HepG2 (cell line): ENCODE results near the gene RRP12. TPM values are rescaled to one million over a fixed set of nuclear protein-coding genes. Genes with fewer than 3 reads are reported as not detected.

Experiments
- CEBPZ ChIP-seq: IDR thresholded peaks from 2 replicates; pipeline ENCODE4 v1.6.1; 2012; ENCODE audit warnings: low read length, improper control_type of control experiment
- CENPX ChIP-seq: sonication (generic); formaldehyde crosslinking; IDR thresholded peaks from 2 replicates; pipeline ENCODE4 v1.9.0; 2021; ENCODE audit warnings: mild to moderate bottlenecking, missing genetic modification reagents, moderate library complexity
- FOXO1 ChIP-seq: sonication (generic); formaldehyde crosslinking; IDR thresholded peaks from 2 replicates; pipeline ENCODE4 v1.4.0; 2020; ENCODE audit warnings: missing genetic modification reagents
- HIVEP1 ChIP-seq: sonication (generic); formaldehyde crosslinking; IDR thresholded peaks from 2 replicates; pipeline ENCODE4 v1.4.0; 2020; ENCODE audit warnings: mild to moderate bottlenecking, missing genetic modification reagents
- HMGXB3 ChIP-seq: sonication (generic); formaldehyde crosslinking; IDR thresholded peaks from 2 replicates; pipeline ENCODE4 v1.4.0; 2020; ENCODE audit warnings: missing genetic modification reagents, borderline replicate concordance
- KDM3A ChIP-seq: IDR thresholded peaks from 2 replicates; pipeline ENCODE4 v1.6.1; 2018; ENCODE audit warnings: low read depth, missing compliant biosample characterization
- NPAS2 ChIP-seq: sonication (generic); formaldehyde crosslinking; IDR thresholded peaks from 2 replicates; pipeline ENCODE4 v1.8.0; 2022; ENCODE audit warnings: mild to moderate bottlenecking, missing genetic modification reagents, borderline replicate concordance
- RAD51 ChIP-seq: fragments of 450-650 bp; IDR thresholded peaks from 2 replicates; pipeline ENCODE4 v1.6.1; 2016; ENCODE audit warnings: borderline replicate concordance
- SMAD3 ChIP-seq: sonication (generic); formaldehyde crosslinking; IDR thresholded peaks from 2 replicates; pipeline ENCODE4 v1.4.0; 2020; ENCODE audit warnings: missing genetic modification reagents
- SOX6 ChIP-seq, 2 experiments: fragments of 450-650 bp in 1 of 2; sonication (generic) in 1 of 2; formaldehyde crosslinking in 1 of 2; IDR thresholded peaks; 2 replicates each; pipeline versions ENCODE4 v1.4.0 to v1.6.1; 2017 to 2020; ENCODE audit warnings: antibody characterized with exemption in 1 of 2, mild to moderate bottlenecking in 1 of 2, missing genetic modification reagents in 1 of 2
- TBX3 ChIP-seq: fragments of 450-650 bp; IDR thresholded peaks from 2 replicates; pipeline ENCODE4 v1.6.1; 2017; ENCODE audit warnings: antibody characterized with exemption, mild to moderate bottlenecking, inconsistent platforms, borderline replicate concordance
- ZNF234 ChIP-seq: sonication (generic); formaldehyde crosslinking; conservative IDR thresholded peaks from 2 replicates; pipeline ENCODE4 v1.5.1; 2020; ENCODE audit warnings: mild to moderate bottlenecking, missing genetic modification reagents
- ZNF329 ChIP-seq: sonication (generic); formaldehyde crosslinking; IDR thresholded peaks from 2 replicates; pipeline ENCODE4 v1.9.0; 2021; ENCODE audit warnings: low read depth, mild to moderate bottlenecking, missing genetic modification reagents
- ZNF530 ChIP-seq: sonication (generic); formaldehyde crosslinking; IDR thresholded peaks from 2 replicates; pipeline ENCODE4 v1.5.0; 2020; ENCODE audit warnings: low read depth, mild to moderate bottlenecking, missing genetic modification reagents
- ZNF543 ChIP-seq: sonication (generic); formaldehyde crosslinking; IDR thresholded peaks from 2 replicates; pipeline ENCODE4 v1.4.0; 2020; ENCODE audit warnings: mild to moderate bottlenecking, missing genetic modification reagents
- ZNF550 ChIP-seq: sonication (generic); formaldehyde crosslinking; IDR thresholded peaks from 2 replicates; pipeline ENCODE4 v1.4.0; 2020; ENCODE audit warnings: mild to moderate bottlenecking, missing genetic modification reagents, borderline replicate concordance
- ZNF598 ChIP-seq: sonication (generic); formaldehyde crosslinking; IDR thresholded peaks from 2 replicates; pipeline ENCODE4 v1.5.1; 2020; ENCODE audit warnings: mild to moderate bottlenecking, missing genetic modification reagents, borderline replicate concordance
- ZNF7 ChIP-seq: IDR thresholded peaks from 2 replicates; pipeline ENCODE4 v1.6.1; 2016; ENCODE audit warnings: missing biosample characterization, missing genetic modification reagents
- ZNF770 ChIP-seq: sonication (generic); formaldehyde crosslinking; IDR thresholded peaks from 2 replicates; pipeline ENCODE4 v1.5.0; 2020; ENCODE audit warnings: mild to moderate bottlenecking, missing genetic modification reagents
- ZNF83 ChIP-seq: sonication (generic); formaldehyde crosslinking; IDR thresholded peaks from 2 replicates; pipeline ENCODE4 v1.4.0; 2020; ENCODE audit warnings: missing genetic modification reagents, mild to moderate bottlenecking, borderline replicate concordance
- polyA plus RNA-seq, 8 experiments: library from polyadenylated mRNA; depleted of rRNA in 3 of 8; stranded (reverse) in 7 of 8; unstranded in 1 of 8; fragments of >200 nt; fragmentation: Illumina TruSeq in 4 of 8; extraction: Trizol in 4 of 8; gene quantifications; 2 replicates each; pipeline versions ENCODE4 v1.2.1 to v1.2.3, GENCODE V29; 2011 to 2016; ENCODE audit warnings: low read depth in 4 of 8, missing spikeins in 1 of 8, mixed read lengths in 1 of 8; ENCODE audit not compliant: insufficient read depth in 1 of 8
- total RNA-seq, 5 experiments: library from RNA; depleted of rRNA; stranded (reverse); fragments of >200 nt; fragmentation: Illumina TruSeq; extraction: Trizol; gene quantifications; 2 replicates each; pipeline ENCODE4 v1.2.3, GENCODE V29; 2016; ENCODE audit warnings: low read depth in 1 of 5

Gene RRP12
- total and polyA plus RNA-seq, 2 of the 13 experiments (the other 11 are each of a cell fraction or from before 2014, with no cell fraction given) = 13.2 to 39.4 TPM

GRCh38 chr10:97425964-97426775, 25.0 kb upstream of the RRP12 start, which contains the start of gene PGAM1 (continued):
- TF ChIP-seq ZNF770 (CRISPR knock-in tag) (no peak), HMGXB3 (peak; percentile 73; the same call in 1 of the 2 replicates), RAD51 (no peak), NPAS2 (no peak), CEBPZ (no peak), ZNF7 (CRISPR knock-in tag) (no peak), ZNF598 (CRISPR knock-in tag) (no peak; the same call in 1 of the 2 replicates), ZNF329 (no peak), ZNF234 (CRISPR knock-in tag) (no peak), CENPX (CRISPR knock-in tag) (no peak), ZNF543 (CRISPR knock-in tag) (no peak), ZNF530 (CRISPR knock-in tag) (no peak), KDM3A (no peak; the same call in 1 of the 2 replicates), FOXO1 (0 out of 2 replicates have a peak, but pooled peaks have one; percentile 29), ZNF83 (CRISPR knock-in tag) (no peak), SOX6 (IDR thresholded peaks at IDR 0.05) (no peak), SOX6 (CRISPR knock-in tag; IDR thresholded peaks at IDR 0.05) (no peak; the same call in 1 of the 2 replicates), ZNF550 (CRISPR knock-in tag) (no peak), HIVEP1 (CRISPR knock-in tag) (no peak), SMAD3 (no peak), TBX3 (no peak)
